Urinary bladder (tissue), 4 donors: ENCODE measurements around the gene GADD45GIP1. TPM values are rescaled to one million over a fixed set of nuclear protein-coding genes. Genes with fewer than 3 reads are reported as not detected.
A peak's percentile ranks its signal among the peaks of the same experiment; 100 is the strongest.

Experiments
- DNase-seq: peaks from one replicate; pipeline ENCODE4 v3.0.0-alpha.2; 2015; ENCODE audit errors: extremely low spot score
- H3K27ac ChIP-seq: one replicate; pipeline ENCODE4 v1.5.1; 2013; ENCODE audit warnings: low read depth, mild to moderate bottlenecking, moderate library complexity
- H3K36me3 ChIP-seq: one replicate; pipeline ENCODE4 v1.6.1; 2013; ENCODE audit warnings: mild to moderate bottlenecking, moderate library complexity; ENCODE audit not compliant: insufficient read depth
- H3K4me1 ChIP-seq: one replicate; pipeline ENCODE4 v1.6.1; 2013; ENCODE audit warnings: mild to moderate bottlenecking, moderate library complexity; ENCODE audit not compliant: insufficient read depth
- H3K4me3 ChIP-seq: one replicate; pipeline ENCODE4 v1.5.1; 2013; ENCODE audit warnings: low read depth, low read length
- WGBS: extraction: QIAGEN DNeasy Blood & Tissue Kit; methylation state at CpG from one replicate; pipeline ENCODE4 v1.1.7; 2013; 5-methylcytosine and 5-hydroxymethylcytosine counted together
- polyA plus RNA-seq: library from polyadenylated mRNA; stranded (reverse); fragments of 200-250 nt; gene quantifications from one replicate; pipeline ENCODE4 v1.2.3, GENCODE V29; 2013
- small RNA-seq: library from RNA; depleted of rRNA; stranded (forward); fragments of <200 nt; gene quantifications from one replicate; pipeline ENCODE3, GENCODE V24; 2014
- total RNA-seq: library from RNA; depleted of rRNA; stranded (reverse); fragments of >200 nt; gene quantifications from one replicate; pipeline ENCODE4 v1.2.3, GENCODE V29; 2014
- donor health status: healthy with polysubstance abuse.
- donor health status: healthy.

The GADD45GIP1 gene
- total and polyA plus RNA-seq, 2 donors, result 7.3 to 45.9 TPM

DNA sequence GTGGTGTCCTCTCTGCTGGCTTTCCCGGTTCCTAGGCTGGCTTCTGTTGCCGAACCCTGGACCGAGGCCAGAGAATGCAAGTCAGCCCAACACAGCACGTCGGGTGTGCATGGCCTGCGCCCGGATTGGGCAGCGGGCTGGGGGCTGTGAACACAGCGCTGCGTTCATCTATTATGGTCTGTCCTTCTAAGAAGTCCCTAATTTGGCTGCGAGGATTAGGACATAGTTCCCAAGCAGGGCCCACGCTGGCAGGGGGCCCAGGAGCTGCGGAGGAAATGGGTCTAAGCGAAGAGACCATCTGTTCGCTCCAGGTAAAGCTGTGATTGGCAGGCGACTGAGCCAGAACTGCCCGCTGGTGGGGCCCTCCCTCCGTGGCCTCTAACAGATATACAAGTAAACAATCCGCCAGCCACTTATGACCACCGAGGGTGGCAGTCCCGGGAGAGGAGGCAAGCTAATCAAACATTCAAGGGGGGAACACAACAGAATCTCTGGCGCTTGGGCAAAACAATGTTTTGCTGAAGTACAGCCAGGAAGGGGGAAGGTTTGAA lies 43.9 kb downstream of the GADD45GIP1 start:
- DNase-seq, result peak; percentile 69

DNA sequence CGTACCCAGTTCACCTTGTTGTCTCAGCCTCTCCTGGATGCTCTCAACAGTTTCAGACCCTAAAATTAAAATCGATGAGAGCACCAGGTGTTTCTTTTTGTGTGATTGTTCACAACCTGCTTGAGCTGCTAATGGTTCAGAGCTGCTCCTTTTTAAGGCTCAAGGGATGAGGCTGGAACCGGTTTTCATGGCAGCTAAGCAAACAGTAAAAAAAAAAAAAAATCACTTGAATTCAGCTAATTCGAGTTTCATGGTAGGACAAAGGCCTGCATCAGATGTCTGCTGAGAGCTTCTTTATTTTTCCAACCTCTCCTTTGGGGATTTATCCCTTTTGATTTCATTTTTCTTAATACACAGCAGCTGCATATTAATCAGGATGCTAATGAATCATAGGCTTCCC lies 44.5 kb downstream of the GADD45GIP1 start:
- H3K27ac ChIP-seq, result no peak overlapping the region
- WGBS, result 32% methylated on average over 4 of the region's 4 CpGs
- DNase-seq, result no peak
- no peaks in the 10 kb centered on the region for H3K36me3 ChIP-seq
- no peaks in the 10 kb centered on the region for H3K4me1 ChIP-seq
- no peak overlapping the region for H3K4me3 ChIP-seq

More for the DNA sequence above, 43.9 kb downstream of the GADD45GIP1 start:
- Histone ChIP-seq H3K27ac (peak overlapping the region; percentile 34), H3K4me3 (no peak overlapping the region), H3K4me1 (no peaks in the 10 kb centered on the region), H3K36me3 (no peaks in the 10 kb centered on the region)
- 4% methylated on average over 22 of the region's 22 CpGs for WGBS

DNA sequence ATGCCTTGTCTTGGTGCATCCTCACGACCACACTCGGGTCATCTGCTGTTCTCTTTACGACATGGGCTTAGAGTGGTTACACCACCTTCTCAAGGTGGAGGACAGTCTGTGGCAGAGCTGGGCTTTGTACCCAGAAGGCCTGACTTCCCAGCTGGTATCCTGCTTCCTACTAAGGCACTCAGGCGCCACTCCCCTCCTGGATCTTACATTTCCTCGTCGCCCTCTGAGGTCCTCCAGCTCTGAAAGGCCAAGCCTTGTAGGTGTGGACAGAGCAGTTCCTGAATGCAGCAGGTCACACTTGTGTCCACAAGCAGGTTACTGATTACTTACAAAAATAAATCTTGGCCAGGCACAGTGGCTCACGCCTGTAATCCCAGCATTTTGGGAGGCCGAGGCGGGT lies 49.9 kb downstream of the GADD45GIP1 start:
- Histone ChIP-seq H3K4me1 (no peaks in the 10 kb centered on the region), H3K36me3 (no peaks in the 10 kb centered on the region), H3K4me3 (no peak overlapping the region), H3K27ac (no peak overlapping the region)
- WGBS, result 79% methylated on average over 9 of the region's 9 CpGs
- DNase-seq, result no peak

Small RNA genes within 50 kb of the gene (small RNA-seq; reads per million reads assigned to genes)
- gene MIR5695 (0.68 reads per million, percentile 61 among the genes with 10 or more reads in this experiment), gene MIR6515 (0.12 reads per million)

Other genes with a start within 250 kb of the GADD45GIP1 start
- 35.4 TPM for gene TNPO2, start 233.3 kb downstream of the GADD45GIP1 start, total RNA-seq
- gene TNPO2, start 233.3 kb downstream of the GADD45GIP1 start, polyA plus RNA-seq, result 50.7 TPM
- 59.5 TPM for gene TRIR, start 222.5 kb downstream of the GADD45GIP1 start, total RNA-seq
- 285 TPM for gene TRIR, start 222.5 kb downstream of the GADD45GIP1 start, polyA plus RNA-seq
- gene GET3, start 219.7 kb downstream of the GADD45GIP1 start, total RNA-seq, result 22.7 TPM
- gene GET3, start 219.7 kb downstream of the GADD45GIP1 start, polyA plus RNA-seq, result 84.4 TPM
- gene BEST2, start 205.4 kb downstream of the GADD45GIP1 start, total RNA-seq, result not detected
- not detected for gene BEST2, start 205.4 kb downstream of the GADD45GIP1 start, polyA plus RNA-seq
- 30.2 TPM for gene HOOK2, start 181.7 kb downstream of the GADD45GIP1 start, total RNA-seq
- gene HOOK2, start 181.7 kb downstream of the GADD45GIP1 start, polyA plus RNA-seq, result 28.4 TPM
- 107 TPM for gene JUNB, start 165.7 kb downstream of the GADD45GIP1 start, total RNA-seq
- gene JUNB, start 165.7 kb downstream of the GADD45GIP1 start, polyA plus RNA-seq, result 545 TPM
- gene PRDX2, start 155.4 kb downstream of the GADD45GIP1 start, total RNA-seq, result 74.2 TPM
- gene PRDX2, start 155.4 kb downstream of the GADD45GIP1 start, polyA plus RNA-seq, result 245 TPM
- gene THSD8, start 155.2 kb downstream of the GADD45GIP1 start, total RNA-seq, result not detected
- not detected for gene THSD8, start 155.2 kb downstream of the GADD45GIP1 start, polyA plus RNA-seq
- 9.5 TPM for gene RNASEH2A, start 150.6 kb downstream of the GADD45GIP1 start, total RNA-seq
- 12.8 TPM for gene RNASEH2A, start 150.6 kb downstream of the GADD45GIP1 start, polyA plus RNA-seq
- gene RTBDN, start 122.6 kb downstream of the GADD45GIP1 start, total RNA-seq, result not detected
- 0.65 TPM for gene RTBDN, start 122.6 kb downstream of the GADD45GIP1 start, polyA plus RNA-seq
- gene MAST1, start 118.7 kb downstream of the GADD45GIP1 start, total RNA-seq, result 0.74 TPM
- 1.1 TPM for gene MAST1, start 118.7 kb downstream of the GADD45GIP1 start, polyA plus RNA-seq
- gene DNASE2, start 75.8 kb downstream of the GADD45GIP1 start, total RNA-seq, result 10.6 TPM
- gene DNASE2, start 75.8 kb downstream of the GADD45GIP1 start, polyA plus RNA-seq, result 58.9 TPM
- gene KLF1, start 70.0 kb downstream of the GADD45GIP1 start, total RNA-seq, result 0.26 TPM
- gene KLF1, start 70.0 kb downstream of the GADD45GIP1 start, polyA plus RNA-seq, result 0.08 TPM
- gene GCDH, start 66.1 kb downstream of the GADD45GIP1 start, total RNA-seq, result 13.8 TPM
- gene GCDH, start 66.1 kb downstream of the GADD45GIP1 start, polyA plus RNA-seq, result 54.5 TPM
- 0.85 TPM for gene SYCE2, start 37.9 kb downstream of the GADD45GIP1 start, total RNA-seq
- 0.10 TPM for gene SYCE2, start 37.9 kb downstream of the GADD45GIP1 start, polyA plus RNA-seq
- 27.2 TPM for gene FARSA, start 23.5 kb downstream of the GADD45GIP1 start, total RNA-seq
- gene FARSA, start 23.5 kb downstream of the GADD45GIP1 start, polyA plus RNA-seq, result 51.3 TPM
- 350 TPM for gene CALR, start 18.6 kb downstream of the GADD45GIP1 start, total RNA-seq
- 366 TPM for gene CALR, start 18.6 kb downstream of the GADD45GIP1 start, polyA plus RNA-seq
- gene RAD23A, start 11.4 kb downstream of the GADD45GIP1 start, total RNA-seq, result 29.5 TPM
- gene RAD23A, start 11.4 kb downstream of the GADD45GIP1 start, polyA plus RNA-seq, result 129 TPM
- not detected for gene DAND5, start 12.4 kb upstream of the GADD45GIP1 start, total RNA-seq
- gene DAND5, start 12.4 kb upstream of the GADD45GIP1 start, polyA plus RNA-seq, result not detected
- gene NFIX, start 38.3 kb upstream of the GADD45GIP1 start, total RNA-seq, result 83.5 TPM
- gene NFIX, start 38.3 kb upstream of the GADD45GIP1 start, polyA plus RNA-seq, result 88.6 TPM
- gene LYL1, start 145.6 kb upstream of the GADD45GIP1 start, total RNA-seq, result 4.8 TPM
- gene LYL1, start 145.6 kb upstream of the GADD45GIP1 start, polyA plus RNA-seq, result 15.7 TPM
- 16.5 TPM for gene TRMT1, start 159.5 kb upstream of the GADD45GIP1 start, total RNA-seq
- 31.2 TPM for gene TRMT1, start 159.5 kb upstream of the GADD45GIP1 start, polyA plus RNA-seq
- gene NACC1, start 161.0 kb upstream of the GADD45GIP1 start, total RNA-seq, result 10.2 TPM
- gene NACC1, start 161.0 kb upstream of the GADD45GIP1 start, polyA plus RNA-seq, result 25.7 TPM
- 26.4 TPM for gene STX10, start 193.2 kb upstream of the GADD45GIP1 start, total RNA-seq
- 76.1 TPM for gene STX10, start 193.2 kb upstream of the GADD45GIP1 start, polyA plus RNA-seq
- 17.0 TPM for gene IER2, start 193.2 kb upstream of the GADD45GIP1 start, total RNA-seq
- 268 TPM for gene IER2, start 193.2 kb upstream of the GADD45GIP1 start, polyA plus RNA-seq